B cell (primary cell): ENCODE results near the gene PIWIL1.

Experiments
- EZH2 ChIP-seq: IDR thresholded peaks from 2 replicates; pipeline ENCODE4 v1.6.1; 2012; ENCODE audit warnings: borderline replicate concordance, low read depth, mild to moderate bottlenecking, moderate library complexity, low read length; ENCODE audit not compliant: insufficient read depth, poor library complexity, severe bottlenecking
- TF ChIP-seq, protein P1 (sequence below): fragments of 200-600 bp; IDR thresholded peaks from one replicate; pipeline ENCODE4 v1.8.0; 2022; ENCODE audit warnings: antibody characterized with exemption, mild to moderate bottlenecking

DNA sequence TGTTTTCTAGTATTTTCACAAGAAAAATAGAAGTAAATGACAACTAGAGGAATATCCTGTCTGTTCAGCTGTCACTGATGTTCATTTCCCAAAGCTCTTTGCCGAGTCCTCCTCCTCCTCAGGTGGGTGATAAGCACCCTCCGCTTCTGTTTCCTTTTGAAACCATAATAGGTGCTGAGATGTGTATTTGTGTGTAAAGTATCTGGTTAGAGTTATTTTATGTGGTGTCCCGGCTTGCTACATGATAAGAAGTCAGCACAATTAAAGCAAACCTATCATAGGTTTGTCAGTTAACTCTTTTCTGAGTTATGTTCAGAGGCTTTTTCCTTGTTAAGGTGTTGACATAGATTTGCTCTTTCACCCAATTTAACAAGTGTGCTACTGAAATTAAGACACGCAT lies 82.4 kb downstream of the PIWIL1 start:
- TF ChIP-seq EZH2, result no peak
- TF ChIP-seq, protein P1, sequence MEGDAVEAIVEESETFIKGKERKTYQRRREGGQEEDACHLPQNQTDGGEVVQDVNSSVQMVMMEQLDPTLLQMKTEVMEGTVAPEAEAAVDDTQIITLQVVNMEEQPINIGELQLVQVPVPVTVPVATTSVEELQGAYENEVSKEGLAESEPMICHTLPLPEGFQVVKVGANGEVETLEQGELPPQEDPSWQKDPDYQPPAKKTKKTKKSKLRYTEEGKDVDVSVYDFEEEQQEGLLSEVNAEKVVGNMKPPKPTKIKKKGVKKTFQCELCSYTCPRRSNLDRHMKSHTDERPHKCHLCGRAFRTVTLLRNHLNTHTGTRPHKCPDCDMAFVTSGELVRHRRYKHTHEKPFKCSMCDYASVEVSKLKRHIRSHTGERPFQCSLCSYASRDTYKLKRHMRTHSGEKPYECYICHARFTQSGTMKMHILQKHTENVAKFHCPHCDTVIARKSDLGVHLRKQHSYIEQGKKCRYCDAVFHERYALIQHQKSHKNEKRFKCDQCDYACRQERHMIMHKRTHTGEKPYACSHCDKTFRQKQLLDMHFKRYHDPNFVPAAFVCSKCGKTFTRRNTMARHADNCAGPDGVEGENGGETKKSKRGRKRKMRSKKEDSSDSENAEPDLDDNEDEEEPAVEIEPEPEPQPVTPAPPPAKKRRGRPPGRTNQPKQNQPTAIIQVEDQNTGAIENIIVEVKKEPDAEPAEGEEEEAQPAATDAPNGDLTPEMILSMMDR, result no peak
